GM12892 (cell line): Measurements from ENCODE around the gene KCTD17.

ENCODE experiments used
- POLR2A ChIP-seq: IDR thresholded peaks from 2 replicates; pipeline ENCODE4 v1.6.1; 2011; ENCODE audit warnings: low read depth, low read length, control low read depth
- POLR2AphosphoS5 ChIP-seq: IDR thresholded peaks from 2 replicates; pipeline ENCODE4 v1.6.1; 2011; ENCODE audit warnings: low read depth, low read length, control low read depth

- TF ChIP-seq POLR2A: no peak
- TF ChIP-seq POLR2AphosphoS5: no peak
These were observed 17.7 kb upstream of the KCTD17 start for GRCh38 chr22:37033605-37034430.
